HEK293 (cell line): Measurements from ENCODE around the gene FRMPD2.

Source experiments
- CTCF ChIA-PET: fragments of 350-600 bp; formaldehyde crosslinking; extraction: SDS; loops from one replicate; lab custom pipeline; 2021; ENCODE audit warnings: antibody characterized with exemption; lab: Yijun Ruan, JAX
- POLR2A ChIA-PET: fragments of 300-600 bp; formaldehyde crosslinking; extraction: SDS; loops from one replicate; lab custom pipeline; 2020; ENCODE audit warnings: antibody characterized with exemption, inconsistent platforms; lab: Yijun Ruan, JAX
- H3K27ac ChIP-seq: fragments of 200-500 bp; sonication (Bioruptor generic); 2 replicates; pipeline ENCODE4 v1.5.1; 2014; ENCODE audit warnings: low read depth, low read length, control low read depth, inconsistent platforms; ENCODE audit errors: extremely low read depth
- H3K36me3 ChIP-seq, 2 experiments: fragments of 200-500 bp in 1 of 2; sonication (Bioruptor generic) in 1 of 2; 1 replicate in 1 of 2; 2 replicates in 1 of 2; pipeline ENCODE4 v1.5.1; 2014 to 2017; ENCODE audit warnings: inconsistent platforms in 2 of 2, low read length in 2 of 2; ENCODE audit not compliant: control insufficient read depth in 2 of 2, insufficient read depth in 1 of 2
- H3K4me1 ChIP-seq: fragments of 200-500 bp; sonication (Bioruptor generic); 2 replicates; pipeline ENCODE4 v1.5.1; 2014; ENCODE audit warnings: mild to moderate bottlenecking, low read length, inconsistent platforms; ENCODE audit not compliant: control insufficient read depth, insufficient read depth
- H3K4me3 ChIP-seq: 2 replicates; pipeline ENCODE4 v1.5.1; 2011; ENCODE audit warnings: low read depth, mild to moderate bottlenecking, control low read depth, low read length, moderate library complexity
- H3K9me3 ChIP-seq: fragments of 200-500 bp; sonication (Bioruptor generic); 2 replicates; pipeline ENCODE4 v1.5.1; 2014; ENCODE audit warnings: low read depth, low read length, inconsistent platforms; ENCODE audit not compliant: control insufficient read depth, insufficient read depth
- EGR2 ChIP-seq: fragments of 450-650 bp; formaldehyde crosslinking; IDR thresholded peaks from 2 replicates; pipeline ENCODE4 v1.5.1; 2016; ENCODE audit warnings: low read depth, missing biosample characterization, missing genetic modification characterization
- KLF16 ChIP-seq: fragments of 450-650 bp; formaldehyde crosslinking; IDR thresholded peaks from 2 replicates; pipeline ENCODE4 v1.5.1; 2017; ENCODE audit warnings: missing biosample characterization, missing genetic modification characterization
- PBX3 ChIP-seq: sonication (generic); formaldehyde crosslinking; IDR thresholded peaks from 2 replicates; pipeline ENCODE4 v1.8.1; 2022; ENCODE audit warnings: mild to moderate bottlenecking, moderate library complexity, missing genetic modification reagents
- SETDB1 ChIP-seq: IDR thresholded peaks from one replicate; pipeline ENCODE4 v1.6.1; 2017; ENCODE audit warnings: mild to moderate bottlenecking, low read length, moderate library complexity, mixed read lengths; ENCODE audit not compliant: insufficient read length
- ZNF16 ChIP-seq: fragments of 450-650 bp; formaldehyde crosslinking; IDR thresholded peaks from 2 replicates; pipeline ENCODE4 v1.5.1; 2016; ENCODE audit warnings: low read depth, missing biosample characterization, missing genetic modification characterization
- ZNF23 ChIP-seq: fragments of 450-650 bp; formaldehyde crosslinking; IDR thresholded peaks from 2 replicates; pipeline ENCODE4 v1.5.1; 2016; ENCODE audit warnings: missing biosample characterization, missing genetic modification characterization, borderline replicate concordance
- ZNF404 ChIP-seq: fragments of 450-650 bp; formaldehyde crosslinking; IDR thresholded peaks from 2 replicates; pipeline ENCODE4 v1.5.1; 2017; ENCODE audit warnings: missing biosample characterization, missing genetic modification characterization
- ZNF473 ChIP-seq: fragments of 450-650 bp; formaldehyde crosslinking; IDR thresholded peaks from 2 replicates; pipeline ENCODE4 v1.5.1; 2017; ENCODE audit warnings: missing biosample characterization, missing genetic modification characterization
- ZNF514 ChIP-seq: fragments of 450-650 bp; formaldehyde crosslinking; IDR thresholded peaks from 2 replicates; pipeline ENCODE4 v1.5.1; 2016; ENCODE audit warnings: missing biosample characterization, missing genetic modification characterization
- ZNF530 ChIP-seq: fragments of 450-650 bp; formaldehyde crosslinking; IDR thresholded peaks from 2 replicates; pipeline ENCODE4 v1.5.1; 2016; ENCODE audit warnings: low read depth, missing biosample characterization, missing genetic modification characterization
- ZNF549 ChIP-seq: fragments of 450-650 bp; IDR thresholded peaks from 2 replicates; pipeline ENCODE4 v1.5.1; 2018; ENCODE audit warnings: missing biosample characterization, missing genetic modification characterization, mild to moderate bottlenecking, inconsistent platforms, moderate library complexity
- ZNF560 ChIP-seq: fragments of 450-650 bp; formaldehyde crosslinking; IDR thresholded peaks from 2 replicates; pipeline ENCODE4 v1.5.1; 2017; ENCODE audit warnings: missing biosample characterization, missing genetic modification characterization, borderline replicate concordance
- ZNF639 ChIP-seq: fragments of 450-650 bp; formaldehyde crosslinking; IDR thresholded peaks from 2 replicates; pipeline ENCODE4 v1.5.1; 2016; ENCODE audit warnings: missing biosample characterization, missing genetic modification characterization
- ZNF704 ChIP-seq: fragments of 450-650 bp; formaldehyde crosslinking; IDR thresholded peaks from 2 replicates; pipeline ENCODE4 v1.5.1; 2016; ENCODE audit warnings: missing biosample characterization, missing genetic modification characterization
- ZNF768 ChIP-seq: fragments of 450-650 bp; formaldehyde crosslinking; IDR thresholded peaks from 2 replicates; pipeline ENCODE4 v1.5.1; 2018; ENCODE audit warnings: missing biosample characterization, mild to moderate bottlenecking, missing genetic modification characterization
- ZNF777 ChIP-seq: fragments of 450-650 bp; formaldehyde crosslinking; IDR thresholded peaks from 2 replicates; pipeline ENCODE4 v1.5.1; 2017; ENCODE audit warnings: missing biosample characterization, missing genetic modification characterization, borderline replicate concordance
- TF ChIP-seq, protein P1 (sequence below): fragments of 450-650 bp; formaldehyde crosslinking; IDR thresholded peaks from 2 replicates; pipeline ENCODE4 v1.5.1; 2017; ENCODE audit warnings: missing biosample characterization, missing genetic modification characterization
- TF ChIP-seq, protein P2 (sequence below): fragments of 450-650 bp; formaldehyde crosslinking; IDR thresholded peaks from 2 replicates; pipeline ENCODE4 v1.5.1; 2017; ENCODE audit warnings: missing biosample characterization, mild to moderate bottlenecking, missing genetic modification characterization, moderate library complexity

Gene FRMPD2

GRCh38 chr10:48239618-48240017 is 34.9 kb downstream of the FRMPD2 start:
- TF ChIP-seq ZNF23 (tag by site-specific recombination) (no peak), ZNF768 (tag by site-specific recombination) (peak; percentile 55; the same call in 1 of the 2 replicates), PBX3 (CRISPR knock-in tag) (no peak)
- TF ChIP-seq, protein P1, sequence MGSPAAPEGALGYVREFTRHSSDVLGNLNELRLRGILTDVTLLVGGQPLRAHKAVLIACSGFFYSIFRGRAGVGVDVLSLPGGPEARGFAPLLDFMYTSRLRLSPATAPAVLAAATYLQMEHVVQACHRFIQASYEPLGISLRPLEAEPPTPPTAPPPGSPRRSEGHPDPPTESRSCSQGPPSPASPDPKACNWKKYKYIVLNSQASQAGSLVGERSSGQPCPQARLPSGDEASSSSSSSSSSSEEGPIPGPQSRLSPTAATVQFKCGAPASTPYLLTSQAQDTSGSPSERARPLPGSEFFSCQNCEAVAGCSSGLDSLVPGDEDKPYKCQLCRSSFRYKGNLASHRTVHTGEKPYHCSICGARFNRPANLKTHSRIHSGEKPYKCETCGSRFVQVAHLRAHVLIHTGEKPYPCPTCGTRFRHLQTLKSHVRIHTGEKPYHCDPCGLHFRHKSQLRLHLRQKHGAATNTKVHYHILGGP, result no peak
- Histone ChIP-seq H3K27ac (no peak overlapping the region), H3K36me3 (no peaks in the 10 kb centered on the region), H3K4me3 (no peak overlapping the region), H3K9me3 (no peaks in the 10 kb centered on the region), H3K4me1 (no peaks in the 10 kb centered on the region)
- POLR2A ChIA-PET, result no interaction called here
- CTCF ChIA-PET, result interaction anchor here (0.6 to 0.8 kb wide), 2 partner anchors 12 to 49 kb away, joined by 3 to 4 read pairs; no protein-coding TSS in a partner anchor

DNA sequence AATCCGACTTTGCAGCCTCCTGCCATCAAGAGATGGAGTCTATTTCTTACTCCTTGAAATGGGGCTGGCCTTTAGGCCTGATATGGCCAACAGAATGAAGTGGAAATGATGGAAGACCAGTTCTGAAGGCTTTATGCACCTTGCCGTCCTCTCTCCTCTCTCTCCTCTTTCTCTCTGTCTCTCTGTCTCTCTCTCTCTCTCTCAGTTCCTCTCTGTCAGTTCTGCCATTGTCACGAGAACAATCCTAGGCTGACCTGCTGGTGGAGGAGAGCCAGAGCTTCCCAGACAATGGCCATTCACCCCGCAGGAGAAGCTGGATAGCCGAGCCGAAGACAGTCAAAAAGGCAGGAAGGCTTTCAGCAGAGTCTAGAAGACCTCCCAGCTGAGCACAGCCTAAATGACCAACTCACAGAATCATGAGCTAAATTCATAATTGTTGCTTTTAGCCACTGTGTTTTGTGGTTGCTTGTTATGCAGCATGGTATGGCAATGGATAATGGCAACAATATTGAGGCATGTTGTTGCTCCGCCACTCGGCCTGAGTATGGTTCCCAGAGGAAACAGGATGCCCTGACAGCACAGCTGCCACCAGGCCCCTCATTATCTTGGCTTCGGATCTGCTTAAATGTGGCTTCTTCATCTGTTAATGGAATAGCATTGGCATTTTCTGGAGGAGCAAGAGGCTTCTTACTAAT is 35.5 kb downstream of the FRMPD2 start:
- TF ChIP-seq ZNF777 (no peak), ZNF530 (tag by site-specific recombination) (no peak), KLF16 (tag by site-specific recombination) (no peak), ZNF404 (no peak), ZNF16 (tag by site-specific recombination) (no peak)
- TF ChIP-seq, protein P2, sequence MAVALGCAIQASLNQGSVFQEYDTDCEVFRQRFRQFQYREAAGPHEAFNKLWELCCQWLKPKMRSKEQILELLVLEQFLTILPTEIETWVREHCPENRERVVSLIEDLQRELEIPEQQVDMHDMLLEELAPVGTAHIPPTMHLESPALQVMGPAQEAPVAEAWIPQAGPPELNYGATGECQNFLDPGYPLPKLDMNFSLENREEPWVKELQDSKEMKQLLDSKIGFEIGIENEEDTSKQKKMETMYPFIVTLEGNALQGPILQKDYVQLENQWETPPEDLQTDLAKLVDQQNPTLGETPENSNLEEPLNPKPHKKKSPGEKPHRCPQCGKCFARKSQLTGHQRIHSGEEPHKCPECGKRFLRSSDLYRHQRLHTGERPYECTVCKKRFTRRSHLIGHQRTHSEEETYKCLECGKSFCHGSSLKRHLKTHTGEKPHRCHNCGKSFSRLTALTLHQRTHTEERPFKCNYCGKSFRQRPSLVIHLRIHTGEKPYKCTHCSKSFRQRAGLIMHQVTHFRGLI (tag by site-specific recombination), result no peak
- Histone ChIP-seq H3K9me3 (no peaks in the 10 kb centered on the region), H3K4me3 (no peak overlapping the region), H3K4me1 (no peaks in the 10 kb centered on the region), H3K36me3 (no peaks in the 10 kb centered on the region), H3K27ac (no peak overlapping the region)
- CTCF ChIA-PET, result interaction anchor here (0.6 kb wide), 1 partner anchor 11 kb away, joined by 4 read pairs; no protein-coding TSS in a partner anchor
- POLR2A ChIA-PET, result no interaction called here

- Histone ChIP-seq H3K9me3 (no peaks in the 10 kb centered on the region), H3K27ac (no peak overlapping the region), H3K36me3 (no peaks in the 10 kb centered on the region), H3K4me1 (no peaks in the 10 kb centered on the region), H3K4me3 (no peak overlapping the region)
- ChIA-PET CTCF (interaction anchor here (1.1 kb wide), 1 partner anchor 12 kb away, joined by 3 read pairs; no protein-coding TSS in a partner anchor), POLR2A (no interaction called here)
- TF ChIP-seq ZNF639 (tag by site-specific recombination) (no peak), EGR2 (tag by site-specific recombination) (no peak), ZNF530 (tag by site-specific recombination) (no peak), ZNF560 (tag by site-specific recombination) (no peak), SETDB1 (no peak), ZNF514 (tag by site-specific recombination) (no peak), ZNF704 (tag by site-specific recombination) (no peak), ZNF549 (tag by site-specific recombination) (no peak), ZNF473 (tag by site-specific recombination) (no peak)
These were observed 36.9 kb downstream of the FRMPD2 start for GRCh38 chr10:48237259-48238250.
